Ovary (tissue), 3 donors: ENCODE results near the gene ARHGAP22.

Experiments used
- EP300 ChIP-seq: sonication (generic); formaldehyde crosslinking; IDR thresholded peaks from one replicate; pipeline ENCODE4 v1.6.1; 2017; ENCODE audit warnings: antibody characterized with exemption
- POLR2A ChIP-seq: fragments of 450-650 bp; IDR thresholded peaks from one replicate; pipeline ENCODE4 v1.6.1; 2017; ENCODE audit warnings: antibody characterized with exemption, mild to moderate bottlenecking, moderate library complexity
- TF ChIP-seq, protein P1 (sequence below), 3 donors: fragments of 450-650 bp in 2 of 3; fragments of 200-600 bp in 1 of 3; IDR thresholded peaks; one replicate each; pipeline versions ENCODE4 v1.5.1 to v1.8.0; 2016 to 2022; ENCODE audit warnings: antibody characterized with exemption in 3 of 3, mild to moderate bottlenecking in 1 of 3
- donor health status: DM: no; HTN: no; CAD: no.

DNA sequence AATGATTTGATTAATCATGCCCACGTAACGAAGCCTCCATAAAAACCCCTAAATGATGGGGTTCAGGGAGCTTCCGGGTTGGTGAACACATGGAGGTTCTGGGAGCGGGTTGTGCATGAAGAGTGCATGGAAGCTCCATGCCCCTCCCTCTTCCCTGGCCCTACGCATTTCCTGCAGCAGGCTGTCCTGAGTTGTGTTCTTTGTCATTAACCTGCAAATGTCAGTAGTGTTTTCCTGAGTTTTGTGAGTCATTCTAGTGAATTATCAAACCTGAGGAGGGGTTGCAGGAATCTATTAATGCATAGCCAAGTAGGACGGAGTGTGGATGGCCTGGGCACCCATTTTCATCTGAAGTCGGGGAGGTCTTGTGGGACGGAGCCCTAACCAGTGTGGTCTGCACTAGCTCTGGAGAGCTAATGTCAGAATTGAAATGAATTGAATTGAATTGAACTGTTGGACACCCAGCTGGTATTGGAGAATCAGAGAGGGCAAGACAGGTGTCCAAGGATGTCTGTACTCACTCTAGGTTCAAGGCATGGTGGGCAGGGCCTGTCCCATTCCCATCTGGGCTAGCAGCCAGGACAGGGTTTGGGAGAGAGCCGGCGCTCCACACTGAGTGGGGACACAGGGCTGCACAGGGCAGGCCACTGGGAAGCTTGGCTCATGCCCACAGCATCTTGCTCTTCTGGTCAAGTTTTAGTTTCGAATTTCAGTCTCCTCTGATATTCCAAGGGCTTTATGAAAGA is 22.3 kb upstream of the ARHGAP22 start:
- TF ChIP-seq, protein P1, sequence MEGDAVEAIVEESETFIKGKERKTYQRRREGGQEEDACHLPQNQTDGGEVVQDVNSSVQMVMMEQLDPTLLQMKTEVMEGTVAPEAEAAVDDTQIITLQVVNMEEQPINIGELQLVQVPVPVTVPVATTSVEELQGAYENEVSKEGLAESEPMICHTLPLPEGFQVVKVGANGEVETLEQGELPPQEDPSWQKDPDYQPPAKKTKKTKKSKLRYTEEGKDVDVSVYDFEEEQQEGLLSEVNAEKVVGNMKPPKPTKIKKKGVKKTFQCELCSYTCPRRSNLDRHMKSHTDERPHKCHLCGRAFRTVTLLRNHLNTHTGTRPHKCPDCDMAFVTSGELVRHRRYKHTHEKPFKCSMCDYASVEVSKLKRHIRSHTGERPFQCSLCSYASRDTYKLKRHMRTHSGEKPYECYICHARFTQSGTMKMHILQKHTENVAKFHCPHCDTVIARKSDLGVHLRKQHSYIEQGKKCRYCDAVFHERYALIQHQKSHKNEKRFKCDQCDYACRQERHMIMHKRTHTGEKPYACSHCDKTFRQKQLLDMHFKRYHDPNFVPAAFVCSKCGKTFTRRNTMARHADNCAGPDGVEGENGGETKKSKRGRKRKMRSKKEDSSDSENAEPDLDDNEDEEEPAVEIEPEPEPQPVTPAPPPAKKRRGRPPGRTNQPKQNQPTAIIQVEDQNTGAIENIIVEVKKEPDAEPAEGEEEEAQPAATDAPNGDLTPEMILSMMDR (IDR thresholded peaks at IDR 0.05) = no peak
- TF ChIP-seq POLR2A (no peak), EP300 (no peak)
